SK-MEL-5 (cell line): ENCODE data around the gene ACAD8. TPM values are rescaled to one million over a fixed set of nuclear protein-coding genes. Genes with fewer than 3 reads are reported as not detected.

ENCODE experiments used
- DNase-seq: peaks from one replicate; pipeline ENCODE4 v3.0.0-alpha.2; 2016; ENCODE audit warnings: low read depth, low spot score
- in situ Hi-C: cut with HindIII; loops from 2 replicates; pipeline ENCODE4 v1.10.0; 2016; ENCODE audit warnings: low sequenced_read_pairs, high pct_unique_total_duplicates, low pct_unique_long_range_greater_than_20kb
- total RNA-seq: library from RNA; depleted of rRNA; stranded (reverse); fragments of >200 nt; shearing (Covaris generic); gene quantifications from 2 replicates; pipeline ENCODE4 v1.2.3, GENCODE V29; 2014

Gene ACAD8
- total RNA-seq, 1 experiment from 2014 or later, result 14.5 TPM

DNA sequence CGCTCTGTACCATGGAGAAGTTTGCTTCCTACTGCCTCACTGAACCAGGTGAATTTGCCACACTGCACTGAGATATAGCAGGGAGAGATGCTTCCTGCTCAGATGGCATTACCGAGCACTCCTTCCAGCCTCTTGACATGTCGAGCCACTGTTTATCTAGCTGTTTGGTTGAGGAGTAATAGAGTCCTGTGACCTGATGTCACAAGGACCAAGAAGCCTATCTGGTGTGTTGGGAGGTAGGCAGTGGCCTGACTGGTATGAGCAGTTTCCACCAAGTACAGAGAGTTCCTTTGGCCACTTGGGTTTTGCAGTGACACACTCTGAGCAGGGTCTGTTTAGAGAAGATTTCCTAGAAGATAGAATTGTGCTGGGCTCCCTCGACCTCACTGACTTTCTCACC, 5.2 kb downstream of the ACAD8 start:
- in situ Hi-C loops, result no loop called here
- no peak for DNase-seq

DNA sequence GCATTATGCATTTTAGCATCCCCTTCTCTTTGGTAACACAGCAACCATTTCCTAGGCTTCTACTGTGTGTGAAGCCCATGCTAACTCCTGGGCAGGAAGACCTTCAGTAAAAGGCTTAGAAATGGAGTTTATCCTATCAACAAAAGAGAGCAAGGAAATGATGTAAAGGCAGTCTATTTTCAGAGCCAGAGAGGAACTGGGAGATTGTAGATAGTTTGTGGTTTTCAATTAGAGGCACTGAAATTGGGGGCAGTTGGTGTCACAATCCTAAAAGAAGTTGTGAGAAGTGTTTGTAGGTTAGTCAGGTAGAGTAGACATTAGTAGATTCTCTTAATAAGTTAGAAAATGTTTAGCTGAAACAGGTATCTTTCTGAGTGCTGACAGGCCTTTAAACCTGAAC, 7.1 kb downstream of the ACAD8 start:
- DNase-seq, result no peak
- in situ Hi-C loops, result no loop called here

DNA sequence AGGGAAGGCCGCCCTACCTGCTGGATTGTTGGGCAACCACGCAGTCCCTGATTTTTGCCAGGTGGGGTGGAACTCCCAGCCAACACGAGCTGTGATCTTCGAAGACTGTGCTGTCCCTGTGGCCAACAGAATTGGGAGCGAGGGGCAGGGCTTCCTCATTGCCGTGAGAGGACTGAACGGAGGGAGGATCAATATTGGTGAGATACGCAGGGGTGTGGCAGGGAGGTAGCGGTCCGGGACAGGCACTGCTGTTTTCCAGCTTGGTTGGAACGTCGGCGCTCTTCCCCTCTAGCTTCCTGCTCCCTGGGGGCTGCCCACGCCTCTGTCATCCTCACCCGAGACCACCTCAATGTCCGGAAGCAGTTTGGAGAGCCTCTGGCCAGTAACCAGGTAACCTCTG, 7.6 kb downstream of the ACAD8 start:
- in situ Hi-C loops, result no loop called here
- DNase-seq, result no peak

DNA sequence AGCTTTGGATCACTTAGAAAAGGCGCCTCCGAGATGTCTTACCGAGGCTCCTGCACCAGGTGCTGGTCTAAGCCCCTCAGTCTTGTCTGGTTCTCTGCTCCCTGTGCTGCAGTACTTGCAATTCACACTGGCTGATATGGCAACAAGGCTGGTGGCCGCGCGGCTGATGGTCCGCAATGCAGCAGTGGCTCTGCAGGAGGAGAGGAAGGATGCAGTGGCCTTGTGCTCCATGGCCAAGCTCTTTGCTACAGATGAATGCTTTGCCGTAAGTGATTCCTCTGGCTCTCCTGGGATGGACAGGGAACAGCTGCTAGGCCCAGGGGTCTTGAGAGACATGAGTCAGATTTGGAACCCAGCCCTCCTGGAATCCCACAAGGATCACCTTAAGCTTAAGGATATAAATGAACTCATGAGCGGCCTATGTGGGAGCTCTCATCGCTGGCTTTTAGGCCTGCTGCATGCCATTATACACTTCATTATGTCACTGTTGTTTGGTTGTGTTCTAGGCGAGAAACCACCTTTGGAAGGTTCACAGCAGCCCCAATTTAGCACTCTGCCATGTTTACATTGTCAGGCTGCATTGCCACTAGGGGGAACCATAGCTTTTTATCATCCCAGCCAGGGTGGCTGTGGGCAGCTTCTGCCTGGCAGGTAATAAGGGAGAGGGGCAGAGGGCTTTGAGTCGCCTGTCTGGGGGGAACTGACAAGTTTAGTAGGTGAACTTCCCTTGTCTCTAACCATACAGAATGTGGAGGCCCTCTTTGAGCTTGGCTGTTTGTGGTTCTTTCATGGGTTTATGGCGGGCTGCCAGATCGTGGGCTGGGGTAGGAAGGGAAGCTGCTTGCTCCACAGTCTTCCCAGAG, 8.5 kb downstream of the ACAD8 start:
- peak; percentile 48 for DNase-seq
- in situ Hi-C loops, result no loop called here

DNA sequence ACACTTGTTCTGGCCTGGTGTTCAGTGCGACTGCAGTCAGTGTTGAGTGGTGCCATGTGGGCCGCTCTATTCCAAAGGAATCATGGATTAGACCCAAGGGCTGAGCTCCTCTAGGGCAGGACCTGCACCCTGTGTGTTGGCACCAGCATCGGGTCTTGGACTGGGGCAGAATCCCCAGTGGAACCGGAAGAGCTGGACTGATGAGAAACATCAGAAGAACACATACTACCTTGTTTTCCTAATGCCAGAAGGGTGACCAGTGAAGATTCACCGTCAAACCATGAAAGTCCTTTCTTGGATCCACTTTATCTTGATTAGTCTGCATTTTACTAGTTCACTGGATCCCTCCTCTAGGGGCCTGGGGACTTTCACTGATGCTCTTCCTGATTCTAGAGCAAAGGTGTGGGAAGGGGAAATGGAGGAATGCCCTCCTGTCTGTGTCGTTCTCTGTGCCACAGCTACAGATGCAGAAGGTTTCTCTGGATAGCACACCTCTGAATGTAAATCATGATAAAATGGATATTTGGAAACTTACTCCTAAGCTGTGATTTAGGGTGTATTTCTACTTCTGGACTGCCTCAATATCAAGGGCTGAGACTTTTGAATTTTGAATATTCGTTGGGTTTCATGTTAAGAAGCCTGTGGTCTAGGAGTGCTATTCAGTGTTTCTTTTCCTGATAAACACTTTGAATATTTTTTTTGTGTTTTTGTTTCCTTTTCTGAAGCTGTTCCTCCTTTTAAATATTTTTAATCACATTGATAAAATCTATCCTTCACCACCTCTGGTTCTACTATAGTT, 11.8 kb downstream of the ACAD8 start:
- in situ Hi-C loops, result no loop called here
- DNase-seq, result no peak

DNA sequence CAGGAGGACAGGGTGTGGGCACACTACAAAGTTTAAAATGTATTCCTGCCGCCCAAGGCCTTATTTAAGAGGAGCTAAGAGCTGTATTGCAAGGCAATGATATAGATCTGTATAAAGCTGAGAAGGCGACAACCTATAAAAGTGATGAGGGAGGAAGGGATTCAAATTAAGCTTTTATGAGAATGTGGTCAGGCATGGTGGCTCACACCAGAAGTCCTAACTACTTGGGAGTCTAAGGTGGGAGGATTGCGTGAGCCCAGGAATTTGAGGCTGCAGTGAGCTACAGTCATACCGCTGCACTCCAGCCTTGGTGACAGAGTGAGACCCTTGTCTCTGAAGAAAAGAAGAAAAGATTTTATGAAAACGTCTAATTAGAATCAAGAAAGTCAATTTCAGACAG, 13.1 kb downstream of the ACAD8 start:
- in situ Hi-C loops, result no loop called here
- no peak for DNase-seq

DNA sequence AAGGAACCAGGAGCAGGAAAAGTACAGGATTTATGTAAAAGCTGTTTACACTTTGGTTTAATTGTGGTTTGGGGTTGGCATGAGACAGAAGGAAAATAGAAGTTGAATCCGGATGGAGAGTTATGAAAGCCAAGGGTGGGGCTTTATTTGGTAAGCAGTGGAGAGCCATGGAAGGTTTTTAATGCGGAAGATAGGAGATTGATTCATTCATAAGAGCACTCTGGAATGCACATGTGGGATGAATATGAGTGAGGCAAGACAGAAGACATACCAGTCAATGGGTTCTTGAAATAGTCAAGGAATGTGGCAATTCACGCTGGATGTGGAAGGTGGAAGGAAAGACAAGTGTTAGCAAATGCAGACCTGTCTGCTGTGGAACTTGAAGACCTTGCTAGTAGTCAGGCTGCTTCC, 13.5 kb downstream of the ACAD8 start:
- in situ Hi-C loops, result no loop called here
- DNase-seq, result peak; percentile 44

DNA sequence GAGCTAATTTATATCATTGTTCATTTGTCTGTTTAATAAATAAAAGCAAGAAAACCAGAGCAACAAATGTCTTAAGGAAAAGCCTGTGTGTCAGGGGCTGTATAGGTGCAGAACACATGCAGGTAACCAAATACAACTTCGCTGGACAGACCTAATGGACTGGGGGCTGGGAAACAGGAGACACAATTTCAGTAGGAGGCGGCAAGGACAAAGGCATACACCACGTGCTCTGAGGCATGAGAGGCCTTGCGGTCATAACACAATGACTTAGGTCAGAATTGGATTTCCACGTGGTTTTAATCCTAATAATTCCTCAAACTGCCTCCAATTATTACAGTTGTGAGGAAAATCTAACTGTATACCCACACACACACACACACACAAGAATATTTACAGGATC, 14.1 kb downstream of the ACAD8 start:
- in situ Hi-C loops, result no loop called here
- DNase-seq, result no peak

DNA sequence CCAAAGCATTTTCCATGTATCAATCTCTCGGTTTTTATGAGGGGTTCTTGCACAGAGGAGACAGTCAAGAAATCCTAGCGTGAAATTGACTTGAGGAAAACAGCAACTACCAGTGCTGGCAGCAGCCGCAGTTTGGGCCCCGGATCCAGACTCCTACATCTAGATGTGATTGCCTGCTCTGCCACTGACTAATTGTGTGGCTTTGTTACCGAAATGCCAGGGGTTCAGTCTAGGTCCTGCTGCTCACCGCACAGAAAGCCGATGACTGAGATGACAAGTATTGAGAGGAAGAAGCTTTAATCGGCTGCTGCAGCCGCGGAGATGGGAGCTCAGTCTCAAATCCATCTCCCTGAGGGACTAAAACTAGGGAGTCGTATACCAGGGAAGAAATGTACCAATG, 14.6 kb downstream of the ACAD8 start:
- in situ Hi-C loops, result no loop called here
- no peak for DNase-seq

DNA sequence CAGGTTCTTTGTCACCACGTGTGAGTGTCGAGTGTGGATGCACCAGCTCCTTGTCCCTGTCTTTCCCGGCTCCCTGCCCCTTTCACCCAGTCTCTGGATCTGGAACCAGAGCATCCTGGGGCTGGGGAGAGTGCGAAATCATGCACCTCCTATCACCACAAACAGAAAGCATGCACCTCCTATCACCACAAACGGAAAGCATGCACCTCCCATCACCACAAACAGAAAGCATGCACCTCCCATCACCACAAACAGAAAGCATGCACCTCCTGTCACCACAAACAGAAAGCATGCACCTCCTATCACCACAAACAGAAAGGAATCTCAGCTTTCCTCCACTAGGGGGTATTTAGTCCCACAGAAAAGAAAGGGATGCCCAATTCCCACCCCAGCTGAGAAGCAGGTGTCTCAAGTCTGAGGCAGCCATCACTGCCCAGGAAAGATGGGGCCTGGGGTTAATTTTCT, 16.9 kb downstream of the ACAD8 start:
- peak; percentile 52 for DNase-seq
- in situ Hi-C loops, result no loop called here

DNA sequence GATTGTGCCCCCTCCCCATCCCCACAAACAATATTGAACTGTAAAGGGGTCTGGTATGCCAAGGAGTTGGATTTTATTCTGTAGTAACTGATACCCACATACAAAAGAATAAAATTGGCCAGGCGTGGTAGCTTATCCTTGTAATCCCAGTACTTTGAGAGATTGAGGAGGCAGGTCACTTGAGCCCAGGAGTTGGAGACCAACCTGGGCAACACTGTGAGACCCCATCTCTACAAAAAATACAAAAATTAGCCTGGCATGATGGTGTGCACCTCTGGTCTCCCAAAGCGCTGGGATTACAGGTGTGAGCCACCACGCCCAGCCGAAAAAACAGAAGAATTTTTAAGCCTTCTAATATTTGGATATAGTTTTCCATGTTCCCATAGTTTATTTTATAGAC, 18.6 kb downstream of the ACAD8 start:
- DNase-seq, result no peak
- in situ Hi-C loops, result no loop called here

DNA sequence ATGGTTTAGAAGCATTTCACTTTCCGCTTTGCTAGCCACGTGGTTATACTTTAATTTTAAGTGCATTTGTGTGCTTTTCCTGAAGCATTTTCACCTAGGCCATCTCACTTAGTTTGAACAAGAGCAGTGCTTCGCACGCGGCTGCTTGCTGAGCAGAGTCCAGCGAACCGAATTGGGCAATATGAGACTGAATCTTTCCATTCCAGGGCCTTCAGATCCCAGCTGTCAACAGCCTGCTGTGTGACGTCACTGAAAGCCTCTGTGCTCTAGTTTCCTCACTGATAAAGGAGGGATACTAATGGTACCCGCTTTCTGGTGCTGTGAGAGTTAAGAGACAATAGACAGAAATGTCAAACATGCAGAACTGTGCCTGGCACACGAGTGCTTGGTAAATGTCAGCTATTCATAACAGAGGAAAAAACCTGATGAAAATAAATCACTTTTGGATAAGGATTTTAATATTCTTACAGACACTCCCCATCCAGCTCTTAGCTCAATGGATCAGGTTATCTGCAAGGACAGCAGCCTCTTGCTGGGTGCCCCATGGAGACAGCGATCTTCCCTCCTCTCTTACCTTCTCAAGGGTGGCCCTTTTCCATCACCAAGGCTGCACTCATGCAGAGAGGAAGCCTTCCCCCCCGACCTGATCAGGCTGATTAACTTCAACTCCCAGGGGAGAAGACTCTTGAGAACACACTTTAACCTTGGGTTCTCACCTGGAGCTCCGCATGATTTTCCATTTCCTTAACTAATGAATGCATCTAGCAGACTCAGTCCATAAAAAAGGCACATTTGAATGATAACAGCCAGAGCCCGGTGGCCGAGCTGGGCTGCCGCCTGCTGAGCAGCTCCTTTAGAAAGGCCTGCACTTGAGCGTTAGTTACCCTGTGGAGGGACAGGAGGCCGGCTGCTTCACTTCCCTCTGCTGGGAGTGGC, 19.3 kb downstream of the ACAD8 start:
- DNase-seq, result no peak
- in situ Hi-C loops, result no loop called here

DNA sequence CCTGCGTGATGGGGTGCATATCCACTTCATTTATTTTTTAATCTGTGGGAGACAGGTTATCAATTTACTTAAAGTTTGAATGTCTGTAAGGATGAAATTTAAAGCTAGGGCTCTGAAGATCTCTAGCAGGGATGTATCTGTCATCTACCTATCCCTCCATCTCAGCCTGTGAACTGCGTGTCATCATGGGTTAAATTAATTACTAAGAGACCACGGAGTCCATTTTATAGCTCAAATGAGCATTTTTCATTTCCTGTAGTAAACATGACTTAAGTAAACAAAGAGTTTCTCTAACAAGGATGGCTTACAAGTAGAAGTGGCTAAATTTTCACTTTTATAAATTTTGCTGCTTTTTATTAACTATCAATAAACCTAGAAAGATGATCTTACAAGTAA, 19.9 kb downstream of the ACAD8 start:
- in situ Hi-C loops, result no loop called here
- no peak for DNase-seq

DNA sequence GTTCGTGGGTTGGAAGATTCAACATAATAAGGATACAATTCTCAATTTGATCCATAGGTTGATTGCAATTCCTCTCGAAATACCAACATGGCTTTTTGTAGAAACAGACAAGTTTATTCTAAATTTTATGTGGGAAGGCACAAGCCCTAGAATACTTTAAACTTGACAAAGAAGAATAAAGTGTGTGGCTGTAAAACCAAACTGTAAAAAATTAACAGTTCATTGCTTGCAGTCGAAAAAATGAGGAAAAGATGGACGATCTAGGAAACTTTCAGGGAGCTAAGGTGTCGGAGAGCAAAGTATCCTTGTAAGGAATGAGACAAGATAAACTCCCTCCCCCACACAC, 21.8 kb downstream of the ACAD8 start:
- in situ Hi-C loops, result no loop called here
- no peak for DNase-seq

DNA sequence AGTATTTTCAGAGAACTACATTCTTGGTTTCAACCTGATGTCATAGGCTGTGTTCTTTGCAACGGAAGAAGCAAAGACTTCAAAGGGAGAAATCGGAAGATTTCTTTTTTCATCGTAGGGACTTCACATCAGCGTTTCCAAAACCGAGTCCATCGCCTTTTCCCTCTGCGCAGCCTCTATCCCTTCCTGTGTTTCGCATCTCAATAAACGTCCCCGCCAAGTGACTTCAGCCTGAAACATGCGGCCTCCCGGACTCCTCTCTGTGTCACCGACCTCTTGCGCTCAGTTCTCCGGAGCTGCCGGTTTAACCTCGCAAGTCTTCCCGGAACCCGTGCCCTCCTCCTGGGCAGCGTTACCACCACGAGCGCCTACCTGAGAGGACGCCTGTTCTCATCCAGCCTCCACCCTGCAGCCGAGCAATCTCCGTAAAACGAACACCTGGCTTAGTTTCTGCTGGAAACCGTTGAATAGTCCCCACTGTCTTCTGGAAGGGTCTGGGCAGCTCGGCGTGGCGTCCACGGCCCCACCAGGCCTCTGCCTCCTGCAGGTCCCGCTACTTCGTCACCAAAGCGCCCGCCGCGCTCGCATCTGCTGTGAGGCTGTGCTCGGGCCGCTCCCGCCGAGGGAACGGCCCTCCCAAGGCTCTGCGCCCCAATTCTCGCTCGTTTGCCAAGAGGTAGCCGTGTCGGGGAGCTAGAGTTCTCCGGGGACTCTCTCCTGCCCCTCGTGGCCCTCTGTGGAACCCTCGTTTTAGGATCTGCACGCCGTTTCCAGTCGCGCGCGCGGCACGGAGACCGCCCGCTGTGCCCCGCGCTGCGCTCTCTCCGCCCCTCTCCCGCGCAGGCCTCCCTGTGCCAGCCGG, 22.4 kb downstream of the ACAD8 start, which contains the start of gene GLB1L3:
GLB1L3 (plus strand) TSS at position 846 of the 862 bp plus-strand sequence. CDS start 362 bp downstream, outside the sequence.
- no peak for DNase-seq
- in situ Hi-C loops, result no loop called here

DNA sequence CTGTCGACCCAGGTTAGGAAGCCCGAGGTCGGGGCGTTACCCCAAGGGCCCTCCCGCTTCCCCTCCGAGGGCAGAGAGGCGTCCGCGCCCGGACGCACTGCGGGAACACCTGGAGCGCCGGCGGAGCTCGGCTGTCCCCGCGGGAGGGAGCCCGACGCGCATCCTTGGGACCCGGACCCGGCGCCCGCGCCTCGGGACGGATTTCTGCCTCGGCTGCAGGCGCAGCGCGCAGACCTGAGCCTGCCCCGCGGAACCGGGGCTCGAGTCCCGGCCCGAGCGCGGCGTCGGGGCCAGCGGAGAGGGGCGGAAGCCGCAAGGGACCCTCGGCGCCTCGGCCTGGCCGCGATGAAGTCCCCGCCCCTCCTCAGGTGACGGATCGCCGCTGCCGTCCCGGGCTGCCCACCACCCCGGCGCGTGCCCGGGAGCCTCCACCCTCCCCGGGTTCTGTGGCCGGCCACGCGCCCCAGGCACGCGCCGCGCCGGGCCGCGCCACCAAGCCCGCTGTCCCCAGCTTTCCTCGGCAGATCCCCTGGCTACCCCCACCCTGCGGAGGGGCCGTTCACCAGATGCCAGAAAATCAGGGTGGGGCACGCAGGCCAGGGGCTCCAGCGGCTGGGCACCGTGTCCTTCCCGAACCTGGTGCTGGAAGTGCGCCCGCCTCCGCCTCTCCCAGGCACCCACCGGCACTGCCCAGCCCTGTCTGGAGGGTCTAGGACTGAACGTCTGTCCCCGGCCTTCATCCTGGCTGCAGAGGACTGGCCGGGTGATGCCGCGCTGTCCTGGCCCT, 23.2 kb downstream of the ACAD8 start:
- no peak for DNase-seq
- in situ Hi-C loops, result no loop called here
